MM.1S (cell line): ENCODE data around the gene OR2A14.
"Not testable (repeated sequence)": the region's sequence is repeated elsewhere in the genome, so short reads cannot be mapped to it uniquely, and the experiment has no call there.

Experiments used
- EZH2 ChIP-seq: fragments of 300-600 bp; sonication (generic); optimal IDR thresholded peaks from 2 replicates; pipeline ENCODE3; 2017; ENCODE audit warnings: low read depth, mild to moderate bottlenecking, antibody characterized with exemption, low read length, mixed read lengths
- EZH2phosphoT487 ChIP-seq: fragments of 300-600 bp; sonication (generic); IDR thresholded peaks from 2 replicates; pipeline ENCODE4 v1.6.1; 2018; ENCODE audit warnings: antibody characterized with exemption, low read length
- TF ChIP-seq, protein P1 (sequence below): fragments of 300-600 bp; sonication (generic); IDR thresholded peaks from 2 replicates; pipeline ENCODE4 v1.5.1; 2016; ENCODE audit warnings: antibody characterized with exemption, low read length, mixed read lengths

GRCh38 chr7:144178380-144179164 is 55.6 kb downstream of the OR2A14 start:
- TF ChIP-seq, protein P1, sequence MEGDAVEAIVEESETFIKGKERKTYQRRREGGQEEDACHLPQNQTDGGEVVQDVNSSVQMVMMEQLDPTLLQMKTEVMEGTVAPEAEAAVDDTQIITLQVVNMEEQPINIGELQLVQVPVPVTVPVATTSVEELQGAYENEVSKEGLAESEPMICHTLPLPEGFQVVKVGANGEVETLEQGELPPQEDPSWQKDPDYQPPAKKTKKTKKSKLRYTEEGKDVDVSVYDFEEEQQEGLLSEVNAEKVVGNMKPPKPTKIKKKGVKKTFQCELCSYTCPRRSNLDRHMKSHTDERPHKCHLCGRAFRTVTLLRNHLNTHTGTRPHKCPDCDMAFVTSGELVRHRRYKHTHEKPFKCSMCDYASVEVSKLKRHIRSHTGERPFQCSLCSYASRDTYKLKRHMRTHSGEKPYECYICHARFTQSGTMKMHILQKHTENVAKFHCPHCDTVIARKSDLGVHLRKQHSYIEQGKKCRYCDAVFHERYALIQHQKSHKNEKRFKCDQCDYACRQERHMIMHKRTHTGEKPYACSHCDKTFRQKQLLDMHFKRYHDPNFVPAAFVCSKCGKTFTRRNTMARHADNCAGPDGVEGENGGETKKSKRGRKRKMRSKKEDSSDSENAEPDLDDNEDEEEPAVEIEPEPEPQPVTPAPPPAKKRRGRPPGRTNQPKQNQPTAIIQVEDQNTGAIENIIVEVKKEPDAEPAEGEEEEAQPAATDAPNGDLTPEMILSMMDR = peak; percentile 32
- TF ChIP-seq EZH2phosphoT487, EZH2: not testable (repeated sequence)
